Psoas muscle (tissue), 8 donors: ENCODE data around the gene NT5C3A. TPM values are rescaled to one million over a fixed set of nuclear protein-coding genes. Genes with fewer than 3 reads are reported as not detected.
"Not testable (repeated sequence)": the region's sequence is repeated elsewhere in the genome, so short reads cannot be mapped to it uniquely, and the experiment has no call there.

ENCODE experiments used
- ATAC-seq, 4 donors: fragments of 200-7000 bp; cut with Tn5 transposase; one replicate each; pipeline ENCODE4 v1.9.1; 2020; ENCODE audit warnings: moderate library complexity in 3 of 4, mild to moderate bottlenecking in 2 of 4
- DNase-seq, 2 donors: peaks; one replicate each; pipeline ENCODE4 v3.0.0-alpha.2; 2020
- H3K27ac ChIP-seq: fragments of 200-600 bp; one replicate; pipeline ENCODE4 v1.8.0; 2022
- H3K27me3 ChIP-seq, 3 donors: fragments of 200-600 bp in 1 of 3; one replicate each; pipeline versions ENCODE4 v1.6.1 to v1.8.0; 2013 to 2022; ENCODE audit warnings: low read length in 2 of 3, mild to moderate bottlenecking in 2 of 3, moderate library complexity in 1 of 3; ENCODE audit not compliant: insufficient read depth in 3 of 3
- H3K36me3 ChIP-seq, 2 donors: fragments of 200-600 bp in 1 of 2; one replicate each; pipeline versions ENCODE4 v1.6.1 to v1.8.0; 2013 to 2022; ENCODE audit warnings: low read depth in 1 of 2, mild to moderate bottlenecking in 1 of 2, moderate library complexity in 1 of 2; ENCODE audit not compliant: insufficient read depth in 1 of 2
- H3K4me1 ChIP-seq: fragments of 200-600 bp; one replicate; pipeline ENCODE4 v1.8.0; 2022
- H3K4me3 ChIP-seq: fragments of 200-600 bp; one replicate; pipeline ENCODE4 v1.8.0; 2022; ENCODE audit warnings: mild to moderate bottlenecking
- H3K9me3 ChIP-seq: fragments of 200-600 bp; one replicate; pipeline ENCODE4 v1.8.0; 2022
- WGBS, 3 donors: extraction: QIAGEN DNeasy Blood & Tissue Kit; methylation state at CpG; one replicate each; pipeline versions ENCODE4 v1.1.6 to v1.1.7; 2013; 5-methylcytosine and 5-hydroxymethylcytosine counted together
- intact Hi-C, 2 donors: fragments of 100-400 bp; cut with DNase I; formaldehyde crosslinking; loops; one replicate each; pipeline versions ENCODE4 v1.11.0 to v1.14.2; 2022
- polyA plus RNA-seq, 3 donors: library from polyadenylated mRNA; stranded (reverse); fragments of 200-250 nt; gene quantifications; one replicate each; pipeline ENCODE4 v1.2.3, GENCODE V29; 2013
- total RNA-seq, 4 donors: library from RNA; stranded (reverse); fragmentation: NEBNext Ultra II Directional in 2 of 4; extraction: Animal tissue kit (Norgen Biotek cat#: 25700) in 2 of 4; gene quantifications; one replicate each; pipeline versions ENCODE4 v1.2.1 to v1.2.4, GENCODE V29; 2021 to 2023
- TF ChIP-seq, protein P1 (sequence below): fragments of 200-600 bp; IDR thresholded peaks from one replicate; pipeline ENCODE4 v1.8.0; 2022; ENCODE audit warnings: antibody characterized with exemption
- donor health status: healthy with polysubstance abuse.
- donor health status: DM: no; HTN: no; CAD: no; lungs with moderate emphysema.
- donor health status: Bipolar disorder and iron deficiency.
- donor health status: healthy.
- donor health status: DM: yes; HTN: yes; CAD: no.
- donor health status: DM: no; HTN: no; CAD: no.
- donor health status: DM: no; HTN: no; CAD: no.
- donor health status: DM: yes; HTN: yes; CAD: no.

Gene NT5C3A
- total and polyA plus RNA-seq, 7 donors = 17.6 to 108 (median 43.7) TPM

DNA sequence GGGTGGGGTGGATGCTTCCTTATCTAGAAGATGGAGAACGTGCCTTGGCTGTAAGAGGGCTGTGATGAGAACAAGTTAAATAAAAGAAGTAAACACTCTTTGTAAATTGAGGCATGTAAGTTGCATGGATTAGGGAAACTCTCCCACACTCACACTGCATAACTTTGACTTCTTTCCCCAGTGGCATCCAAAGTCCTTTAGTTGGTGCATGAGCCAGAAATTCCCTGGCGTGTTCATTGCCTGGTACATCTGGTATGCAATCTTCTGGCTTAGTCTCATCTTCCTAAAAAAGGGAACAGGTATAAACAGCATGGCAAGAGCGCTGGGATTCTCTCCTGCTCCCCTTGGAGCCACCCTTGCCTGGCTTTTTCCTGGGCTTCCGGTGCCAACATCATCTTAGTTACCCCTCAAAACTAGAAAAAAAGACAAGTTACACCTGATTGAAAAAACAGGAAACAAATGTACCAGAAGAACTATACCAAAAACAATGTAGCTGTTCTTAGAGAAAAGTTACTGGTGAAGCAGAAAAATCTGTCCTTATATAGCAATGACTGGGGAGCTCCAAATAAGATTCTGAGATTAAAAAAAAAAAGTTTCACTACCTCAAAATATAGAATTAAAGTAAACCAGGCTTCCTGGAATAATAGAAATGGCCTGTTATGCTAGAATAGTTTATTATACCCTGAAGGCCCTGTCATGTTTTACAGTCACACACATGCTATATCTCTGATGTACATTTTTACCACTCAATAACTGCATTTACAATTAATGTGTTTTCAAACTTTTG lies 36.8 kb upstream of the NT5C3A start:
- H3K4me1 ChIP-seq = peaks cover 21% of the 10 kb centered on the region

DNA sequence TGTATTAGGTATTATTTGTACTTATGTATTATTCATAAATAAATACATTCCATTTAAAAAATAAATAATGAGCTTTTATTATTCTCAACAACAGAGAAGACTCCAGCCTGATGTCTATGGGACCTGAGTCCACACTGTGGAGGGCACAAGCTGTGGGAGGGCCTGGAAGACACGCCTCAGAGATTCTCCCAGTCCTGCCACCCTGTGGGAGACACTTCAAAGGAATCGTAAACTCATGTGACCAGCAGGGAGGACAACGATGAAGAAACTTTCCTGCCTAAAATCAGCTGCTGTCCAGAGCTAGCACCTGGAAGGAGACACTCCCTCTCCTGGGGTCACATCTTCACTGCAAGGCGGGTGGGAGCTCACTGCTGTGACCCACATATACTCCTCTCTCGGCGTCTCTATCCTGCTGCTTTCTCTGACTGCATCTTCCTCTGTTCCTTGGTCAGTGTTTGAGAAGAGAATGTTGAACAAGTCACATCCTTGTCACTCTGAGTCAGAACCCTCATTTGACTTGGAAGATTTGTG lies 32.2 kb upstream of the NT5C3A start:
- H3K4me3 ChIP-seq, H3K27me3 ChIP-seq, H3K9me3 ChIP-seq, intact Hi-C loops, H3K27ac ChIP-seq, DNase-seq: not testable (repeated sequence)
- Histone ChIP-seq H3K36me3 (peaks cover 13 to 67% of the 10 kb centered on the region in 2 donors), H3K4me1 (peaks cover 14% of the 10 kb centered on the region)
- 73 to 81% (median 76%) methylated on average over 5 of the region's 6 CpGs for WGBS, 3 donors
- peak in 2 of 4 donors; percentile 35 to 48 for ATAC-seq

More for the DNA sequence above, 36.8 kb upstream of the NT5C3A start:
- Histone ChIP-seq H3K9me3 (no peaks in the 10 kb centered on the region), H3K36me3 (peaks cover 10 to 86% of the 10 kb centered on the region in 2 donors), H3K27ac (no peak overlapping the region), H3K4me3 (no peak overlapping the region), H3K27me3 (no peaks in the 10 kb centered on the region)
- peak; percentile 56 to 79 (median 65) for ATAC-seq
- WGBS, 3 donors = 25 to 41% (median 35%) methylated on average over 4 of the region's 4 CpGs
- DNase-seq = no peak
- TF ChIP-seq, protein P1, sequence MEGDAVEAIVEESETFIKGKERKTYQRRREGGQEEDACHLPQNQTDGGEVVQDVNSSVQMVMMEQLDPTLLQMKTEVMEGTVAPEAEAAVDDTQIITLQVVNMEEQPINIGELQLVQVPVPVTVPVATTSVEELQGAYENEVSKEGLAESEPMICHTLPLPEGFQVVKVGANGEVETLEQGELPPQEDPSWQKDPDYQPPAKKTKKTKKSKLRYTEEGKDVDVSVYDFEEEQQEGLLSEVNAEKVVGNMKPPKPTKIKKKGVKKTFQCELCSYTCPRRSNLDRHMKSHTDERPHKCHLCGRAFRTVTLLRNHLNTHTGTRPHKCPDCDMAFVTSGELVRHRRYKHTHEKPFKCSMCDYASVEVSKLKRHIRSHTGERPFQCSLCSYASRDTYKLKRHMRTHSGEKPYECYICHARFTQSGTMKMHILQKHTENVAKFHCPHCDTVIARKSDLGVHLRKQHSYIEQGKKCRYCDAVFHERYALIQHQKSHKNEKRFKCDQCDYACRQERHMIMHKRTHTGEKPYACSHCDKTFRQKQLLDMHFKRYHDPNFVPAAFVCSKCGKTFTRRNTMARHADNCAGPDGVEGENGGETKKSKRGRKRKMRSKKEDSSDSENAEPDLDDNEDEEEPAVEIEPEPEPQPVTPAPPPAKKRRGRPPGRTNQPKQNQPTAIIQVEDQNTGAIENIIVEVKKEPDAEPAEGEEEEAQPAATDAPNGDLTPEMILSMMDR = no peak
- intact Hi-C loops = no loop called here

DNA sequence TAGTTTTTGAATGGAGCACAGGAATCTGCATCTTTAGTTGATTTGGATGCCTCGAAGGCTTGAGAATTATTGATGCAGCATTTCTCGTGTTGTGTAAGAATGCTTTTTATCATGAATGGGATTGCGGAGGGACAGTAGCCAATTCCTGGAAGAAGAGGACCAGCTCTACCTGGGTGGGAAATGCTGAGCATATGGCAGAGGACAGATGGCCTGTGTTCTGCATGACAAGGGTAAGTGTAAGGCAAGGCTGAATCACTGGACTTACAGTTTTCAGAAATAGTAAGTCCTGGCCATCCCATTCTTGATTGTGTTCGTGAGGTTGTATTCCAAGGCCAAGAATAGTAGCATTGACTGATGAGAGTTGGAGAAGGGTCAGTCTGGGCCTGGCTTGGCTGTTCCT lies 30.7 kb upstream of the NT5C3A start:
- intact Hi-C loops = no loop called here
- WGBS, 3 donors = 70 to 85% (median 70%) methylated on average over 4 of the region's 4 CpGs
- DNase-seq = no peak

DNA sequence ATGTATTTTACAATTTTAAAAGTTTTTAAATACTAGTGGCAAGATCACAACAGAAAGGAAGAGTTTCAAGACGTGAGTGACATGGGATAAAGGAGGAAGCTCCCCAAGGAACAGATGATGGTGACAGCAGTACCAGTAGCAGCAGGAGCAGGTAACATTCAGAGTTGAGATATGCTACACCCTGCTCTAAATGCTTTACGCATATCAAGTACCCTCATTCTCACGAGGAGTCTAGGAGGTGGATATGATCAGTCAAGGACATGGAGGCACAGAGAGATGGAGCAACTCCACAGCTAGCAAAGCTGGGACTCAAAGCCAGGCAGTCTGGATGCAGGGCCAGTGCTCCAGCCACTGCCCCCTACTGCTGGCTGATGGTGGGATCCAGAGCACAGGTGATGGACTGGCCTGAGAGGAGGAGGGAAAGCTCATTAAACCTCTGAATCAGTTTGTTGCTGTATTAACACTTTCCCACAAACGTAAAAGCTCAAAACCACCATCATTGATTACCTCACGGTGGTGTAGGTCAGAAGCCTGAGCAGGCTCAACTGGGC lies 29.1 kb upstream of the NT5C3A start:
- ATAC-seq (no peak), DNase-seq (no peak)
- Histone ChIP-seq H3K4me1 (no peaks in the 10 kb centered on the region), H3K9me3 (no peaks in the 10 kb centered on the region), H3K4me3 (no peak overlapping the region), H3K27me3 (no peaks in the 10 kb centered on the region), H3K27ac (no peak overlapping the region), H3K36me3 (peaks cover 9 to 40% of the 10 kb centered on the region in 2 donors)
- TF ChIP-seq, protein P1 = no peak
- intact Hi-C loops = no loop called here
- WGBS, 3 donors = 78 to 87% (median 86%) methylated on average over 5 of the region's 5 CpGs

More for the DNA sequence above, 30.7 kb upstream of the NT5C3A start:
- H3K9me3 ChIP-seq = no peaks in the 10 kb centered on the region
- peak in 1 of 4 donors; percentile 48 for ATAC-seq
- H3K27me3 ChIP-seq = no peaks in the 10 kb centered on the region
- TF ChIP-seq, protein P1 = no peak
- no peak overlapping the region for H3K4me3 ChIP-seq
- H3K27ac ChIP-seq = no peak overlapping the region
- H3K4me1 ChIP-seq = no peaks in the 10 kb centered on the region
- H3K36me3 ChIP-seq = peaks cover 9 to 55% of the 10 kb centered on the region in 2 donors

DNA sequence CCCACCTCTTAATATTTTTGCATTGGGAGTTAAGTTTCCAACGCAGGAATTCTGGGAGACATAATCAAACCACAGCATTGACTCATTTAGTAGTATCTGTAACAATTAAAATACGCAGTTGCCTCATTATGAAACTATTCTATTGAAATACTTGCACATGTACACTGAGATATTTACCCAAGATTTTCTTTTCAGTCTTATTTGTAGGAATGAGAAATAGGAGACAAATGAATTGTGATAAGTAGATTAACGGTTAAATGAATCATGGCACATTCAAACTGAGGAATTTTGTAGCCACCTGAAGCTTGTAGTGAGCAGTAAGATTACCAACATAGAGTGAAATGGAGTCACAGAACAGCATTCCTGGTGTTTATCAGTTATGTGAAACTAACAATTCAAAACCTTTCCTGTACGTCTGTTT lies 28.5 kb upstream of the NT5C3A start:
- Histone ChIP-seq H3K4me3 (no peak overlapping the region), H3K27ac (no peak overlapping the region), H3K9me3 (no peaks in the 10 kb centered on the region), H3K27me3 (no peaks in the 10 kb centered on the region), H3K4me1 (no peaks in the 10 kb centered on the region), H3K36me3 (peaks cover 5 to 34% of the 10 kb centered on the region in 2 donors)
- 90 to 93% (median 92%) methylated on average over 4 of the region's 4 CpGs for WGBS, 3 donors
- TF ChIP-seq, protein P1 = no peak
- intact Hi-C loops = no loop called here
- ATAC-seq (no peak), DNase-seq (no peak)
